GM18499 (cell line): ENCODE measurements around the gene CDKAL1.

ENCODE experiments used
- ATAC-seq: cut with Tn5 transposase; IDR thresholded peaks from one replicate; pipeline ENCODE4 v1.9.1; 2021; ENCODE audit warnings: moderate number of reproducible peaks; ENCODE audit not compliant: insufficient read depth, unreplicated experiment

The CDKAL1 gene

GRCh38 chr6:21277601-21278374 lies 743.5 kb downstream of the CDKAL1 start:
- ATAC-seq, result no peak

- ATAC-seq, result no peak
Observed at GRCh38 chr6:21278375-21278745, 744.1 kb downstream of the CDKAL1 start.

GRCh38 chr6:21279619-21280018 lies 745.4 kb downstream of the CDKAL1 start:
- ATAC-seq, result no peak

GRCh38 chr6:21281366-21281765 lies 747.1 kb downstream of the CDKAL1 start:
- no peak for ATAC-seq
